Smooth muscle cell of the brain vasculature (primary cell): ENCODE data around the gene DACH1.
"Not testable (repeated sequence)": the region's sequence is repeated elsewhere in the genome, so short reads cannot be mapped to it uniquely, and the experiment has no call there.

Experiments
- DNase-seq: peaks from one replicate; pipeline ENCODE4 v3.0.0-alpha.2; 2012; ENCODE audit warnings: low read depth, low spot score

Gene DACH1

DNA sequence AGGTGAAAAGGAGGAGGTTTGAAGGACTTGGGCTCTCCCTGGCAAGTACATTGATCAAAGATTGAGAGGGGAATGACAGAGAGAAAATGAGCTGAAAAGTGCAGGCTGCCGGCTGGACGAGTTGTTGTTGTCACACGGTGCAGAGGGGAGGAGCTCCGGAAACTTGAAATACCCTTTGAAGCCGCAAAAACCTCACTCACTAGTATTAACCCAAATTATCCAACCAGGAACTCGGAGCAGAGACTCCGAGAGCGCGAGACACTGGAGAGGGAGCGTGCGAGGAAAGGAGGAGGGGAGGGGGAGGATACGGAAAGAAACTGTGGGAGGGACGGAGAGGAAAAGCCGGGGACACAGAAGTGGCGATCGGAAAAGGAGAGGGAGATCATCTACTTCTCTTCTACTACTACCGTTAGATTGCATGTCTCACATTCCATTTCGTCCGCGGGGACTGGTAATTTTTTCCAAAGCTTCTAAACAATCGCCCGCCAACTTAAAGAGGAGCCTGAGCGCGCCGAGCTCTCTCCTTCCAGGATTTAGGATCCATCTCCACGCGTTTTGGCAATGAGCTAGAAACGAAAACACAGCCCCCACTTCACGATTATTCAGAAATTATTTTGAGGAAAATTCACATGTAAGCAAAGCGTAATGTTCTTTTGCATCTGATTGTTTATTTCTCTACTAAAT lies at the start of gene DACH1:
TSS of gene DACH1 (minus strand) at position 74 of the 684 bp plus-strand sequence.
- peak; percentile 10 for DNase-seq

DNA sequence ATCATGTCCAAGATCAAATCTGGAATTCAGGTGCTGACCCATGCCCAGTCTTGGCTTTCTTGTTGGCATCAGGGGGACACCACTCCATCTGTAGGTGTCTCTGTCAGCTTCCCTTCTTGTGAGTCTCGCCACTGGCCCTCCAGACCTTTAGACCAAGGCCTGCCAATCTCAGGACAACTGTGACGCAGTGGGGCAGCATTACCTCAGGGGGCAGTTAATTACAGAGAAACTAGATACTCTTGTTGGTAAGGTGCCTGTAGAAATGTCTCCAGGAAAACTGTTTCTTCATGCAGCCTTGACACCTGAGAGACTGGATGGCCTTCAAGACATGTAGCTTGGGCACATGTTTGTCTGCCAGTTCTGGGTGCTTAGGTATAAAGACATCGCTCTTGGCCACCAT lies 46.7 kb upstream of the DACH1 start:
- DNase-seq, result no peak

DNA sequence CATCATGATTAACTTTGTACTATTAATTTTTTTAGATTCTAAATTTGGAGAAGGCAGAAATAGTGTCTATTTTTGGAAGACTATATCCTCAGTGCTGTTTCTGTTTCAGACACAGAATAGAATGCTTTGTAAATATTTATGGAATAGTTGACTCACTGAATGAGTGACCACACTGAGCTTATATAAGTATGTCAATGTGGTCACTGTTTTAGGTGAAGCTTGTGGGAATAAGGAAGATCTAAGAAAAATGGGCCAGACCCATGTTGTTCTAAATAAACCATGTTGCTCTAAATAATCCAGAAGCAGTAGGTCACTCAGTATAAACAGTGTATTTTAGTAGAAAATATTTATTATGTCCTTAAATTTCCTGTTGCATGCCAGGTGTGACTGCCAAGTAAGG lies 45.5 kb upstream of the DACH1 start:
- no peak for DNase-seq

DNA sequence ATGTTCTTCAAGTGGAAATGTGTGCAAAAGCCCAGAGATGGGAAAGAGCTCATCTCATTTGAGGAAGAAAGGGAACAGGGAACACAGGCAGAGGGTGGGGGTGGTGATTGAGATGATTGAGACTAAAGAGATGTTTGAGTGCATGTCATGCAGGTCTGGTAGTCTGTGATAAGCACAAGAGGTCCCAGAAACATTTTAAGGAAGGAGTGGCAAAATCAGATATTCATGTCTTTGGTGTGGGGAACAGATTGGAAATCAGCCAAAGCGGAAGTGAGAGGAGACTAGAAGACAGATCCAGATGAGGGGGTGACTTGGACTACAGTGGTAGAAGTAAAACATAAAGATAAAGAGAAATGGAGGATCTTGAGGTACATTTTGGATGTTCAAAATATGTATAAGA lies 39.4 kb upstream of the DACH1 start:
- no peak for DNase-seq

DNA sequence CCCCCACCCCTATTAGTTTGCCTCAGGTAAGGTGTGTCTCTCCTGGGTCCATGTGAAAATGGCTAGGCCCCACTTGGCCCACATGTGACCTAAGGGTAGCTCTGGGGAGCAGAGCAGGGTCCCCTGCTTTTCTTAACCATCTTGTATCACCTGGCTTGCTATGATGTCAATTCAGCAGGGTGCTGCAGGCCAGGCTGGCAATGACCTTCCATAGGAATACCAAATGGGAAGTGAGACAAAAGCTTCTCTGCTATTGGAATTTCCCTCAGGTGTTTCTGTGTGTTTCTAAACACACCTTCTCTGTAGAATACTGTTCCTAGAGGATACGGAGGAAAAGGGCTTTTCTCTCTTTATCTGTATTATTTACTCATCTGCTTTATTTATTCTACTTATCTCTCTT lies 35.7 kb upstream of the DACH1 start:
- DNase-seq, result no peak

DNA sequence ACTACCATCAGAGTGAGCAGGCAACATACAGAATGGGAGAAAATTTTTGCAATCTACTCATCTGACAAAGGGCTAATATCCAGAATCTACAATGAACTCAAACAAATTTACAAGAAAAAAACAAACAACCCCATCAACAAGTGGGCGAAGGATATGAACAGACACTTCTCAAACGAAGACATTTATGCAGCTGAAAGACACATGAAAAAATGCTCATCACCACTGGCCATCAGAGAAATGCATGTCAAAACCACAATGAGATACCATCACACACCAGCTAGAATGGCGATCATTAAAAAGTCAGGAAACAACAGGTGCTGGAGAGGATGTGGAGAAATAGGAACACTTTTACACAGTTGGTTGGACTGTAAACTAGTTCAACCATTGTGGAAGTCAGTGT lies 26.5 kb upstream of the DACH1 start:
- not testable (repeated sequence) for DNase-seq

DNA sequence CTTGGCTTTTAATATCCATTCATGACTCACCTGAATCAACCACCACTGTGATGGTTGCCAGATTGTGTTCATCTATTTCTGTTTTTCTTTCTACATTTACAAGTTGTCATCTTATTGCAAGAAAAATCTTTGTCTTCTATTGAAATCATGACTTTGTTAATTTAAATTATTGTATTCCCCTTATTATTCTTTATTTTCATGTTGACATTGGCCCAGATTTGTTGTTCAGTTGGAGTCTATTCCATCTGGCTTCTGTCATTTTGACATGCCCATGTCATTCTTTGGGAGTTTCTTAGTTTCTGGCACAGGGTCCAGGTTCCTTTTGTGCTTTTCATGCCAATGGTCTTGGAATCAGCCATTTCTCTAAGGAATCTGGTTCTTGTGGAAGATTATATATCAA lies 19.9 kb upstream of the DACH1 start:
- no peak for DNase-seq

DNA sequence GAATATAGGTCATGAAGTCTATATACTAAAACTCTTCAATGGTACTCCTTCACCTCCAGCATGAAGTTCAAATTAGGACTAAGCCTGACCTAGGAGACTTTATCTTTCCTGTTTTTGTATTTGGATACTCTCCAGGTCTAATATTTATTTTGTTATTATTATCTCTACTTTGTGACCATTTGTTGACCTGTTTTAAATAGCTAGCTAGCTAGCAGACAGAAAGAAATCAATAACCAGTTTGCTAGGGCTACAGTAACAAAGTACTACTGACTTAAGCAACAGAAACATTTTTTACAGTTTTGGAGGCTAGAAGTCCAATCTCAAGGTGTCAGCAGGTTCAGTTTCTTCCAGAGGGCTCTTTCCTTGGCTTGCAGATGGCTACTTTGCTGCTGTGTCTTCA lies 15.1 kb upstream of the DACH1 start:
- DNase-seq, result no peak

DNA sequence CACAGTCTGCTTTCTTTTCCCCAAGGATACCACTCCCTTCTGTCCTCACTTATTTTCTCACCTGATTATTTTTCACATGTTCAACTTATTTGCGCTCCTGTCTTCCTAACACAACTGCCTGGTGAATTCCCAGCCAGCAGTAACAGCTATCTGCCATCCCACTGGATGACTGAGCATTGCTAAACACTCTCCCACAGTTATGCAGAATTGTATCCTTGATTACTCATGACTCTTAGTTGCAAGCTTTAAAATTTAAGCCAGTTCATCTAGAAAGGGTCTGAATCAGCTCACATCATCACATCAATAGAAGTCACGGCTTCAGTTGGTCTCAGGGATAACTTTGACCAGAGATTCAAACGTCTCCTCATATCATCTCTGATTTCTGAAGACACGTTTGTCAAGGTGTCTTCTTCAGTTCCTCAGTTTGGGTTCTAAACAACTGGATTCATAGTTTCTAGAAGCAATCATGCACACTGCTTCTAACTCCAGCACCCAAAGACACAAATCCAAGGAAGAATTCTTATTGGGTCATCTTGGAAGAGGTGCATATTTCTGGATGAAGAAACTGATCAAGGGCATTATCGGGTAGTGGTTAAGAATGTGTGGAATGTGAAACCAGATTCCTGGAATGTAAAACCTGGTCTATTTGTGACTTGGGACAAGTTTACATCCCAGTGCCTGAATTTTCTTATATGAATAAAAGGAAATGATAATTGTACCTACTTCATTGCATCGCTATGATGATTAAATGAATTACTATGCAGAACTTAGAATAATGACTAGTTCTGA lies 13.9 kb upstream of the DACH1 start:
- no peak for DNase-seq

DNA sequence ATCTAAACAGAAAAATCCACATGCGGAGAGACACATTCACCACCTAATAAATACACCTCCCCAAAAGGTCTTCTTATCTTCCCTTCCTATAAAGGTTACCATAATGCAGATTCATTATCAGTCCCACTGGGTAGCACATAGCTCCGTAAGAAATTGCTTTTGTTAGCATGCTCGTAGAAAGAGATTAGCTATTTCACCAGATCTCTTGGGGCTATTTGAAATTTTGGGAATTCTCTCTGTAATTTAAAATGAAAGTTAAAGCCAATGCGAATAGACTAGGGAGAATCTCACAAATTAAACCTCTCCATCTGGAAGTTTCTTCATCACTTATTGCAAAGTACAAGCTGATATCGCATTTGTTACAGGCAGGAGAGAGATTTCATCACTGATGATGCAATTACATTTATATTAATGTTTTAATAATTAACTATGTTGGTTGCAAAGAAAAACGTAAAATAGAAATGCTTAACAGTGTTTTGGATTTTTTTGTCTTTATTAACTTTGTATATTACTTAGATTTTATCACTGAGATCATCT lies 12.9 kb upstream of the DACH1 start:
- no peak for DNase-seq

DNA sequence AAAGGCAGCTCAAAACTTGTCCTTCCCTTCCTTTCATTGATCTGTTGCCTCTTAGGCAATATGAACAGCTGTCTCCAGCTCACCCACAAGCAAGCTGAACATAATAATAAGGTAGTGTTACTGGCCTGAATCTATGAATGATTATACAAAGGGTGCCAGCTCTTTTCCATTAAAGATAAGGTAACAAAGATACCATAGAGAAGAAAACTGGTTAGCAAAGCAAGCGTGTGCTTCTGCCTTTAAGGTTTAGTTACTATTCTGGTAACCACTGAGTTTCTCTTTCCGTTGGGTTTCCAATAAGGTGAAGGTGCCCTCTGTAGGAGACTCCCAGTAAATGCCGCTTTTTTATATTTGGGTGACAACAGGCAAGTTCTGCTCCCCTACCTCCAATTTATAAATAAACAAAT lies 12.1 kb upstream of the DACH1 start:
- no peak for DNase-seq

DNA sequence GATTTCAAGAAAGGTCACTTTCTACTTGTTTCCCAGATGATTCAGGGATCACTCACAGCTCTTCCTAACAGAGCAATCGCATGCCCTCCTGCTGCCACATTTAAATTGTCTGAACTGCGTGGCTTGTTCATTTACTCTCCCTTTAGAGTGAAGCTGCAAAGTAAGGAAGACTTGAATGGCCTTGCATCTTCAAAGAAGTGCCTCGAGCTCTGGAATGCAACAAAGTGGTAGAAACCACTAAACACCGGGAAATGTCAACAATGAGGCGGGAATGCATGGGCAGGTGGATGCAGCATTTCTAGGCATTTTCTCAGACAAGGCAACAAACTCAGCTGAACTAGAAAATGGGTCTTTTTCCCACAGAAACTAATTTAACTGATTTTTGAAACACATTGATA lies 10.3 kb upstream of the DACH1 start:
- DNase-seq, result no peak

DNA sequence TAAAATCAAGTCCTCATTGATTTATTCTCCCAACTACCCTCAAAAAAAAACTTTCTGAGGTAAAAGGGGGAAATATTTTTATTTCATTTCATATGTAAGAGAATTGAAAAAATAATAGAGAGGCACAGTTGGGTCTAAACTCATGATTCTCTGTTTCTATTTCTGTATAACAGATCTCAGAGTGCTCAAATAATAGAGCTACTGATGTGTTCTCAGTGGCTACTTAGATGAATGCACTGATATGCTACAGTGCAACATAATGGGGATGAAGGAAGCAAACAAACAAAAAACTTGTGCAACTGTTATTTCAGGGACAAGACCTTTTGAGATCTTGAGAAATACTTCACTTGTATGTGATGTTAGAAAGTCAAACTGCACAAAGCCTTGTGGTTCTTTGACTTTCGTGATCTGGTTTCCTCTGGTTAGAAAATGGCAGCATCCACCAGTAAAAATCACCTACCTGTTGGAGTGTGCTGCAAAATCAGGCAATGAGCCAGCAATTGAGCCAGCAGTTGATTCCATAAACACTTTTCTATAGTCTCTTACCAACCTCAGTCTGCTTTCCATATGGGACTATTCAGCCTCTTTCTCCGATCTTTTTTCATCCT lies 9.7 kb upstream of the DACH1 start:
- DNase-seq, result no peak

DNA sequence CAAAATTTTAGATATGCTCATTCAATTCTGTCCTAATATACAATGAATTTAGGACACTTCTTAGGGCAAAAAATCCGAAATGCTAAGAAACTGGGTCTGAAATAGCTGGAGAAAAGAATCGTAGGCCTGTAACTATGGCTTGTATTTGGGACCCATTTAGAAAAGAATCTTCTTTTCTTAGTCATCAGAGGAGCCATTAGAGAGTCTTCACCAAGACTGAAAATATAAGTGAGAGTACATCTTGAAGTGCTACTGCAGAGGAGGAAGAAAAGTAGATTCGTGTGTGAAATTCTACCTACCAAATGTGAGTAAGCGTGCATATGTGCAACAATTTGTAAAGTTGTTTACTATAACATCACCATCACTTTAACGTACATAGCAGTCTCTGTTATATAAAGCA lies 8.8 kb upstream of the DACH1 start:
- DNase-seq, result no peak

DNA sequence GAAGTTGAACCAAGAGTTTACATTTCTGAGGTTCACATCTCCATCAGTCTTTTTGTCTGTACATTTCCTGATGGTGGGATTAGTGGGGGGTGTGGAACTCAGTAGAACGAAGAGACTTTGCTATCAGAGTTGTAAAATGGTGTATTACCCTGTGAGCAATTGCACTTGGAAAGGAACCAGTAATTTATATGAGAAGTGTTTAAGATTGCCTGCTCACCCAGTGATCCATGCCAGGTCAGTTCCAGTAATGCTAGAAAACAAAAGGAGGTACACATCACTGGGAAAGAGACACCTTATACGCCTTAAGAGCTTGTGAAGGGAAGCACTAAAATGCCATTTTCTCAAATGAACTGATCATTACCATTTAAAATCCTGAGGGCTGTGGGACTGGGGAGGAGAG lies 7.5 kb upstream of the DACH1 start:
- no peak for DNase-seq

DNA sequence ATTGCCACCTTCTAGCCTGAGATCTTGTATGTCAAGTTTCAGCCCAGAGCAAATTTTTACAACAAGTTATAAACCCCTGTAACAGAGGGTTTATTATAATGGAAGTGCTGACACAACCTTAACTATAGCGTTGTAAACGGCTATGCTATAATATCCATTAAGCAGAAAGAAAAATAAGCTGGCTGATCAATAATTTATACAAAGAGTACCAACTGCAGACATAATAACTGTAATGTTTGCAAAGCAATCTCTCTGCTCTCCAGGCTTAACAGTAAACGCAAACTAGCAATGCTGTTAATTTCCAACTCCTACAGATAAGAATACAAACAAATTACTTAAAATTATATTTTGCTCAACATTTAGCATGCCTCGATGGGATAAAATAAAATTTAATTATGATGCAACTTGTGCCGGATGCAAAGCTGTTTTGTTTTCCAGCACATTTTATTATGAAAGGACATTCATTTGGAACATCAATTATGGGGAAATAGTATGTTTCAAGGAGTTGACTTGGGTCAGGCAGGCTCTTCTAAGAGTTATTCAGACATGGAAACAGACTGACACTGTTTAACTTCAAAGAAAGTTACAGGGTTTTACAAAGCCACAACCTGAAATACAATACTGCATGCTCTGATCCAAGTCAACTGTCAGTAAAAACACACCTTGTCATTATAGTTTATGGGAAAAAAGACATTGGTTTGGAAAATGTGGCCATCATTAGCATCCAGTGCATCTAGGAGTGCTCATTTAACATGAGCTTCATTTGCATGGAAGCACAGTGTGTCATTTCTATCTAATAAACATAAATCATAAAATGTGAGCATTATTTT lies 6.6 kb upstream of the DACH1 start:
- DNase-seq, result no peak

DNA sequence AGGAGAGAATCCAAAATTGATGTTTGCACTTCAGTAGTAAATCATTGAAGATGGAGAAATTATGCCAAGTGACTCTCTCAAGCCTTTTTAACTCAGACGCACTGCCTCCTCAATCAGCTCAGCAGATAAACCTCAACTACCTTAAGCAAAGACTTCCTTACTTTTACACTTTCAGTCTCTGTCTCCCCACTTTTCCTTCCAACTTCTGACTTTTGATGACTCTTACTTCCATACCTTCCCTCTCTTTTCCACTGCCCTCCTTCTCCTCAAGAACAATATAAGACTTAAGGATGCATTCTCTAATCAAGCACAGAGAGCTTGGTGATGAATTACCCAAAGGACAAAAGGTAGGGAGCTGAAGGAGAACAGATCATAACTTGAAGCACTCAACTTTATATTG lies 4.8 kb upstream of the DACH1 start:
- DNase-seq, result no peak

DNA sequence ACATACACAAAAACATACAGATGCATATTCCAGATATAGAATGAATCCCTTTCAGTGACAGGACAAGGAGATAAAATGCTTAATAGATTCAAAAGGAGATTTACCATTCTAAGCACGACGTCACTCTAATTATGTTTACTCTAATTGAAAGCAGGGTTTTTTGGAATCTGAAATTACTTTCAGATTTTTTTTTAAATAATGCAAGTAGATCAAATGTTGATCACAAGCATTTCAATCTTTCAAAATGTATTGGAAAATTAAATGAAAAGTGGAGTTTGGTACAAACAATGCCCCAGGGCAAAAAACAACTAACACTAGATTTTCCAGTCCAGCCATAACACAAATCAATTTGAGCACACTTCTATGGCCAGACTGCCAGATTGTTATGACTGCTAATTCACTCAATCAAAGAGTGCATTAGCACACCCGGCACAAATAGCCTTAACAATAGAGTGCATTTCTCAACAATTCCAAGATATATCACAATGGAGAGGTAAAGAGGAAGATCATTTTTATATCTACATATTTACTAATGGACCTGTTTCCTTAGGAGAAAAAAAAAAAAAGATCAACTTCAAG lies 4.3 kb upstream of the DACH1 start:
- no peak for DNase-seq

DNA sequence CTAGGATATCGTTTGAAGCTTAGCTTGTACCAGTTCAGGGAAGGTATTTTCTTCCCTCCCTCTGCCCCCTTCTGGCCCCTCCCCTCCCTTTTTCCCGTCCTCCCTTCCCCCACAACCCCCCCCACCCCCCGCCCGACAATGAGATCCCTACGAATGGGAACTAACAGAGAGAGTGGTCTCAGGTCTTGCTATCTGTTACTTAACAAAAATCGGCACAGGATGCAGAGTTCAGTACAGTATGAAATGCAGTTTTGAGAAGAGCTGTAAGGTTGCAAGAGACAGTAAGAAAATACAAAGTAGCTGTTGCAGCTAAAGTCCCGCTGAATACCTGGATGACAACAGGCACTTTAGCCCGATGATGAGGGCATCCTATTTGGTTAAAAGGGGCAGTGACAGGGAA lies 3.1 kb upstream of the DACH1 start:
- no peak for DNase-seq

DNA sequence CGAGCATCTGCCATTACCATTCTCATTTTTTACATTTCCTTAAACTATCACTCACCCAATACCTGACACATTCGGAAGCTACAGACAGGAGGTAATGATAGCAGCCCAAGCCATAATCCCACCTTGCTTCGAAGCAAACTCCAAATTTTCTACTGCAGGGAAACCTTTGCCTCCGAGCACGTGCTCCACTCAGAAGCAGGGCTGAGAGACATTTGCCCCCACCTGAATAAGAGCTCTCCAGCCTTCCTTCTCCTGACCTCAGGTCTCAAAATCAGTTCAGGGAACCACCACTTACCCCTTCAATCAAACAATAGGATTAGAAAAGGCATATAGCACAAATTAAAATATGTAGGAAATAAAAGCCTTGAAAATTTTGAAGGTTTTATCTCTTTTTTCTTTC lies 2.3 kb upstream of the DACH1 start:
- DNase-seq, result no peak

DNA sequence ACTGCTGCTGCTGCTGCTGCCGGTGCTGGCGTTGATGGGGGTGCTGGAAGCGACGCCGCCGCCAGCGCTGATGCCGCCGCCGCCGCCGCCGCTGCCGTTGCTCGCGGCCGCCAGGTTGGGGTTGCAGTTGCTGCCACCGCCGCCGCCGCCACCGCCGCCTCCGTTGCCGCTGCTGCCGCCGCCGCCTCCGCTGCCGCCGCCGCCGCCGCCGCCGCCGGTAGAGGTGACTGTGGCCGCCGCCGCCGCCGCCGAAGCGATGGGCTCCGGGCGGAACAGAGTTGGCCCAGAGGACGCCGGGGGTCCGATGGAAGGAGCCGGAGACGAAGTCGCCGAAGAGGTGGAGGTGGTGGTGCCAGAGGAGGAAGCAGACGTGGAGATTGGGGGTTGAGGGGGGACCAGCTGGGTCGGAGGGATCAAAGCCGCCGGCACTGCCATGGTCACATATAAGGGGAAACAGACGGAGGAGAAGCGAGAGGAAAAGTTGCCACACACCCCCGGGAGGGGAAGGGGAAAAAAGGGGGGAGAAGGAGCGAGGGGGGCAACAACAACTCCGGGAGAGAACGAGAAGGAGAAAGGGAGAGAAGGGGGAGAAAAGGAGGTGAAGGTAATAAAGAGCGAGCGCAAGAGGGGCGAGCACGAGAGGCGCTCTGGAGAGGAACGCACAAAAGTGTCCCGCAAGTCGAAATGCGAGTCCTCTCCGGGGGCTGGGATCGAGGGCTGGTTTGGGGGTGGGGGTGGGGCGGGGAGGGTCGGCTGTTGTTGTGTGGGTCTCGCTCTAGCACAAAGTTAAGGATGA lies 471 bp downstream of the DACH1 start:
- no peak for DNase-seq
